NCI-H345 treated with DMSO at 0.1 percent for 48 hours (cell line): ENCODE data around the gene SUGCT.
"Not testable (repeated sequence)": the region's sequence is repeated elsewhere in the genome, so short reads cannot be mapped to it uniquely, and the experiment has no call there.

Experiments
- DNase-seq: peaks from one replicate; lab custom pipeline; 2025; ENCODE audit not compliant: unreplicated experiment; lab: John Stamatoyannopoulos, UW

The SUGCT gene

GRCh38 chr7:40244226-40244625 lies 109.4 kb downstream of the SUGCT start:
- DNase-seq = no peak

DNA sequence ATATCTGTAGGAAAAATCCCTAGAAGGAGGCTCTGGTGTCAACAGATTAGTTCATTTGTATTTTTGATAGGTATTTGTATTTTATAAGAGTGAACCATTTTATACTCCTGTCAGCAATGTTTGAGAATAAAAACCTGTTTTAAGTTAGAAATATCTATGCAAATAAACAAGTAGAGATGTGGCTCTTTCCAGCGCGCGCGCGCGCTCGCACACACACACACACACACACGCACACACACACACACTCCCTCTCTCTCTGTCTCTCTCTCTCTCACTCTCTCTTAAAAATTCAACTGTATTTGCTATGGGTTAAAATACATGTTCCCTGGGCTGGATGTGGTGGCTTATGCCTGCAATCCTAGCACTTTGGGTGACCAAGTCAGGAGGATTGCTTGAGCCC lies 113.9 kb downstream of the SUGCT start:
- DNase-seq = no peak

- DNase-seq = not testable (repeated sequence)
These were observed 118.6 kb downstream of the SUGCT start for GRCh38 chr7:40253444-40253843.

DNA sequence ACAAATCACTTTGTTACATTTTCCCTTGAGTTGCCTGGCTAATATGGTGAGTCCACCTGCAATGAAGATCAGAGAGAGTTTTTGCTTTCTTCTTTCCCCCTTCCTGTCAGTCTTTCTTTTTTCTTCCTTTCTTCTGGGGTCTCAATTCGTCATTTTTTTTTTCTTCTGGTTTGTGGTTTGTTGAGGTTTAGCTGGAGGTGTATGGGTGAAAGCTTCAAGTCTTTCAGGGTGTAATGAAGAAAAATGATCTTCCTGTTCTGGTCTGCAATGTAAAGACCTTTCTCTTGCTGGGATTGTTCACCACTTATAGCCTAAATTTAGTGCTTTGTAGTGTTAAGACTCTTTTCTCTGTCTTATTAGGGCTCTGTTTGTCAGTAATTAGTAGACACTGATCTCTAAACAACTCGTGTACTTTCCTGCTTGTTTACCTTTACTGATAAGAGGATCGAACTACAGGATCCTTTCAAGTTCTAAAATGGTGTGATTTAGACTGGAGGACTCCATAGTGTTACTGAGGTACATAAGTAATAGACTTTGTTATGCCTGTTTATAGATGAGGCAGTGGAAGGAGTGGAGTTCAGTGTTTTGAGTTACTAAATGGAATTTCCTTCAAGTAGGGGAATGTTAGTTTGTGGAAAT lies 129.1 kb downstream of the SUGCT start:
- DNase-seq = no peak

DNA sequence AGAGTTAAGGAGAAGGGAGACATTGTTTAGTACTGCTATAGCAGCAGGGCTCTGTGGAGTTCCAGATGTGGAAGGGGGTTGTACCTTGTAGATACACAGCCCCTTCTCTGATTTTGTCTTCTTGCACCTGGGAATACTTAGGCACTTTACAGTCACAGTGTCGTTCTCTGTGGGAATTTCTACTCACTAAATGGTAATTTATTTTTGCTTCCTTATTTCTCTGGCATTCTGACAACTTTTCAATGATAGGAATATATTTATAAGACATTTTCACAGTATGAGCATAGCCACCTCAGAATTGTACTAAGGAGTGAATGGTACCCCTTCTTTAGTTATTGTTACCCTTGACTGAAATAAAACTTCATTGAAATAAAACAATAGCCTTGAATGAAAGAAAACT lies 132.8 kb downstream of the SUGCT start:
- DNase-seq = no peak

DNA sequence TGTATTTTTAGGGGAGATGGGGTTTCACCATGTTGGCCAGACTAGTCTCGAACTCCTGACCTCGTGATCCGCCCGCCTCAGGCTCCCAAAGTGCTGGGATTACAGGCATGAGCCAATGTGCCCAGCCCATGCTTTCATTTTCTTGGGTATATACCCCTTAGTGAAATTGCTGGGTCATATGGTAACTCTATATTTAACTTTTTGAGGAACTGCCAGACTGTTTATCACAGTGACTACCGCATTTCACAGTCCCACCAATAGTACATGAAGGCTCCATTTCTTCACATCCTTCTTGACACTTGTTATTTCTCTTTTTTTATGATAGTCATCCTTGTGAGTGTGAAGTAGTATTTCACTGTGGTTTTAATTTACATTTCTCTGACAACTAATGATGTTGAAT lies 134.0 kb downstream of the SUGCT start:
- not testable (repeated sequence) for DNase-seq

- DNase-seq = no peak
These were observed 141.3 kb downstream of the SUGCT start for GRCh38 chr7:40276061-40276460.

DNA sequence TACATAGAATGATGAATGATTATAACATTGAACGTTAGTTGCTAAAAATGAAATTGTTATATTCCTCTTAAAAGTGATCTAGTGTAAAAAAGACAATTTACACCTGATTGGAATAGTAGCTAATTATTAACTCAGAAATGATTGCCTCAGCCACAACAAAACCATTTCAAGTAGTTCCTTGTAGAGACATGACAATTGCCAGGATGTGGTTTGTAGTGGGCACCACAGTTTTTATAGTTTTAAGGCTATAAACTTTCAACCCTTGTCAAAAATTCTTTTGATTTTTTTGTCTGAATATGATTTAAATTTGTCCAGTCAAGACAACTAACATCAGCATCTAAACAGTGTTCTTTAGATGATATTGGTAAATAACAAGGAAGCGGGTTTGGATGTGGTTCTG lies 145.2 kb downstream of the SUGCT start:
- DNase-seq = no peak

- DNase-seq = no peak
These were observed 148.1 kb downstream of the SUGCT start for GRCh38 chr7:40282858-40283257.

DNA sequence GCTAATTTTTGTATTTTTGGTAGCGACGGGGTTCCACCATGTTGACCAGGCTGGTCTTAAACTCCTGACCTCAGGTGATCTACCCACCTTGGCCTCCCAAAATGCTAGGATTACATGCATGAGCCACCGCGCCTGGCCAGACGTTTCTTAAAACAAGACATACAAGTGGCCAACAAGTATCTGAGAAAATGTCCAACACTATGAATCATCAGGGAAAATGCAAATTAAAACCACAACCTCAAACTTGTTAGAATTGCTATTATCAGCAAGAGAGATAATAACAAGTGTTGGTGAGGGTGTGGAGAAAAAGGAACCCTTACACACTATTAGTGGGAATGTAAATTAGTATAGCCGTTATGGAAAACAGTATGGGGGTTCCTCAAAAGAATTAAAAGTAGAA lies 148.6 kb downstream of the SUGCT start:
- DNase-seq = no peak

DNA sequence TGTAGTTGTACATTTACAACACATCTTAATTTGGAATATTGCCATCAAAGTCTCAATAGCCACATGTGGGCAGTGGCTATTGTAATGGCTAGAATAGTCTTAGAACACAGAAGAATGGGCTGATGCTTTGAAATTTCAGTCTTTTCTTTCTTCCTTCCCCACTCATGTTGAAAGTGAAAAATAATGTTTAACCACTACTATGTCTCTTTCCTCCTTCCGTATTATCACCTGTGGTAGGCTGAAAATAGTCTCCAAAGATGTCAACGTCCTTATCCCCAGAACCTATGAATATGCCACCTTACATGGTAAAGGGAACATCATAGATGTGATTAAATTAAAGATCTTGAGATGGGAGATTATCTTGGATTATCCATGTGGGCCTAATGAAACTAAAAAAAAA lies 154.0 kb downstream of the SUGCT start:
- no peak for DNase-seq

GRCh38 chr7:40297741-40298311 lies 163.0 kb downstream of the SUGCT start:
- DNase-seq = no peak

- DNase-seq = no peak
These were observed 163.6 kb downstream of the SUGCT start for GRCh38 chr7:40298421-40298820.

DNA sequence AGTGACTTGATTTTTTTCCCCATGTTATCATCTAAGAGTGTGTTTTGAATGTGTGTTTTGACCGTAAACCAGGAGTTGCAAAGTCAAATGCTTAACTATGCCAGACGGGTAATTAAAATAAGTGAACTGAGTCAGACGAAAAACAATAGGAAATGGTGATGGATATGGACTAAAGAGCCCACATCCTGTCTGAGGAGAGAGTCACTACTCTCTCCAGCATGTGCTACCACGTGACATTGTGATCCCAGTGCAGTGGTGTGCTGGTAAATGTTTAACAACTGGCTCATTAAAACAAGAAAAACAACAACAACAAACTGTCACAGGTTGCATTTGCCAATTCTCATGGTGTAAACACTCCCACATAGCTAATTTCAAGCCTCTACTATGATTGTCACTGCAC lies 164.3 kb downstream of the SUGCT start:
- DNase-seq = no peak

GRCh38 chr7:40300146-40300670 lies 165.4 kb downstream of the SUGCT start:
- DNase-seq = no peak

GRCh38 chr7:40301486-40302068 lies 166.8 kb downstream of the SUGCT start:
- DNase-seq = no peak

- no peak for DNase-seq
These were observed 169.2 kb downstream of the SUGCT start for GRCh38 chr7:40303996-40304395.

DNA sequence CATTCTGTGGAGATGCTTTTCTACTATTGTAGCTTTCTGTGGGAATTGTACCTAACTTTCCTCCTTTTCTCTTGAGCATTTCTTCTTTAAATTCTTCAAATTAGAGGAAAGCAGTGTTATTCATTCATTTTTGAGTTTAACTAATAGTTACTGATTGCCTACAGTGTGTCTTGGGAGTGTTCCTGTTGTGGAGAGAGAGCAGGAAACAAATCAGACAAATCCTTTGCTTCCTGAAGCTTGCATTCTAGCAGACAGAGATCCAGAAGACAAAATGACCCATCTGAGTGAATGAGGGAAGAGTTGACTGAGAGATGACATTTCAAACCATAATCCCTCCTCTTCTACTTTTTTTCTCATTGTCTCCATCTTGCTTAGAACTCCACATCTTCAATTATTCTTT lies 170.4 kb downstream of the SUGCT start:
- no peak for DNase-seq

DNA sequence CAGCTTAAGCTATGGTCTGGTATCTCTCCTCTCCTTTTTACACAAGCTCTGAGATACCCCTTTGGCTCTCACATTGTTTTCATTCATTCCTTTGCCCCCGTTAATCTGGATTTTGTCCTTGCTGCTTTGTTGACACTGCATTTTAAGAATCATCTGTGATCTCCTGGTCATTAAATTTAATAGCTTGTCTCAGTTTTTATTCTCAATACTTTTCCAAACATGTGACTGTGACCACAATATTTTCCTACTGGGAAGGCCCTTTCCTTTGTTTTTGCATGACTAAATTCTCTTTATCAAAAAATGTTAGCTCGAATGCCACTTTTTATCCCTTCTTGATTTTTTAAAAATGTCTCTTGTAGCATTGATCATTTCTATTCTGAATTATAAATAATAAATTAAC lies 171.2 kb downstream of the SUGCT start:
- DNase-seq = no peak

DNA sequence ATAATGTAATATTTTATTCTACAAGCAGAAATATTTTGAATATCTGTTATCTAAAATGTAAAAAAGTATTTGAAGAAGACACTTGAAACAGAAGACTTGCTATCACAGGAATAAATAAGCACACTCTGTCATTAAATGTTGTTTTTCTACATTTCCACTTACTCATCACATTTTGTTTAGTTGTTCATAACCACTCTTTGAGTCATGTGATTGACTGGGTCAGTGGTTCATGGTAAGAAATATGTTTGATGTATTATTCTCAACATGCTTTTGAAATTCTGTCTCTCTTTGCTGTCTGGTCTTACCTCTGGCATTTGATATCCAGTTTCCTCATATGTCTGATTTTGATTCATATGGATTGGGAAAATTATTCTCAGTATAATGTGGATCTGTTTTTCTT lies 171.8 kb downstream of the SUGCT start:
- no peak for DNase-seq

GRCh38 chr7:40310258-40310657 lies 175.5 kb downstream of the SUGCT start:
- DNase-seq = no peak

DNA sequence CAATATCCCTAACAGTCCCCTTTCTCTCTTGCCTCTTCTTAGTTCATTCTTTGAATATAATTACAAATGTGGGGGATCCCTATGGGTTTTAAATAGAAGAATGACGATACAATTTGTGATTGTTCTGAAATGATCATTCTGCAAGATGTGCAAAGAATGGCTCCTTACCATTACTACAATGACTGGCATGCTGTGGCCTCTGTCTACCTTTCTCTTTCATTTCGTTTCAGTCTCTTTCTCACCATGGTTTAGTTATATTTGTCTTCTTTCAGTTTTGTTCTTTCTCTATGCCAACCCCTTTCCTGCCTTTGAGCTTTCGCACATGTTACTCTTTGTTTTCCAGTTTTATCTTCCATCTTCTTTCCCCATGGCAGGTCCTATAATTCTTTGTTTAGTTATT lies 176.5 kb downstream of the SUGCT start:
- DNase-seq = no peak

DNA sequence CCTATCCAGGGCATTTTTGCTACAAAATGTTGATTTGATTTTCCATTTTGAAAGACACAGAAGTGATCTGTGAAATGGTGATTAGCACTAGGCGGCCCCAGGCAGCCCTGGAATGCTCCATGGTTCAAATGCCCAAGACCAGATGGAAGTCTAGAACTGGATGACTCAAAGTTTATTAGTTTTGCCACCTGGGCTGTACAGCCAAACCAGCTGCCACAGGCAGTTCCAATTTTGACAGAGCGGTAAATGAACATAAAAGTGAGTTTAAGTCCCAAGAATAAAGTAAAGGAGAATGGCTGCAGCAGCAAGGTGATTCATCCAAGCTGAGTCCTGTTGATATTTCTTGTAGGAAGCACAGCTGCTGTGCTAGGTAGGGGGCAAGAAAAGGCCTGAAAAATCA lies 180.5 kb downstream of the SUGCT start:
- DNase-seq = no peak
